ENCODE measurements around the gene UBE2J2.

DNA sequence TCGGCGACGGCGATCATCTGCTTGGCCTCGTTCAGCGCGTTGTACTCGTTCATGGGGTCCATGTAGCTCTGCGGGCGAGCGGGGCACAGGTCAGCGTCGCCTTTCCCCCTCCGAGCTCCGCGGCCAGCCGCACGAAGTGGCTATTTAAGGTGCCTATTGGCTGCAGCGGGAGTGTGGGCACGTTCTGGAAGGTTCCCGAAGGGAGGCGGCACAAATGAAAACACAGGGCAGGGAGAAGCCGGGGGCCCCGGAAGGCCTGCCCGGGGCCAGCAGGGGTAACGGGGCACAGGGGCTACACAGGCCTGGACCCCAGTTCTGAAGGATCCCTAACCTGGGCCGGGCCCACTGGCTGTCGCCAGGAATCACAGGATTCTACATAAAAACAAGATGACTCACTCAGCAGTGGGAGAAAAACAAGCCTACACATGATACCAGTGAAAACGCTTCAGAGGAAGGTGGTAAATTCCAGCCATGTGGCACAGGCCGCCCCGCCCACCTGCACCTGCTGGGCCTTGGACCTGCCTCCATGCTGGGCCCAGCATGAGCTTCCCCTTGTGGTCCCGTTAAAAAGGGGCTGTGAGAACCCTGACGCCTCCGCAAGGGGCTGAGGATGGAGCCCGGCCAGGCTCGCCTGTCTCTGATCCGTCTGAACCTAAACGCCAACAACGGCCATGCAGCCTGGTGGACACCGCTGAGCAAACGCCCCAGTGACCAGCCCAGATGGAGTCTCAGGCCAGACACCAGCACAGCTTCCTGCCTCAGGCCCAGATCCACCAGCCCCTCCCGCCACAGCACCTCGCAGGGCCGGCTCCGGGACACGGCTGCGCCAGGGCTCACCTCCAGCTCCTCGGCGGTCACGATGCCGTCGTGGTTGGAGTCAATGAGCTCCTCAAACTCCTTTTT, 55.8 kb downstream of the UBE2J2 start:
- TF ChIP-seq, protein P1, sequence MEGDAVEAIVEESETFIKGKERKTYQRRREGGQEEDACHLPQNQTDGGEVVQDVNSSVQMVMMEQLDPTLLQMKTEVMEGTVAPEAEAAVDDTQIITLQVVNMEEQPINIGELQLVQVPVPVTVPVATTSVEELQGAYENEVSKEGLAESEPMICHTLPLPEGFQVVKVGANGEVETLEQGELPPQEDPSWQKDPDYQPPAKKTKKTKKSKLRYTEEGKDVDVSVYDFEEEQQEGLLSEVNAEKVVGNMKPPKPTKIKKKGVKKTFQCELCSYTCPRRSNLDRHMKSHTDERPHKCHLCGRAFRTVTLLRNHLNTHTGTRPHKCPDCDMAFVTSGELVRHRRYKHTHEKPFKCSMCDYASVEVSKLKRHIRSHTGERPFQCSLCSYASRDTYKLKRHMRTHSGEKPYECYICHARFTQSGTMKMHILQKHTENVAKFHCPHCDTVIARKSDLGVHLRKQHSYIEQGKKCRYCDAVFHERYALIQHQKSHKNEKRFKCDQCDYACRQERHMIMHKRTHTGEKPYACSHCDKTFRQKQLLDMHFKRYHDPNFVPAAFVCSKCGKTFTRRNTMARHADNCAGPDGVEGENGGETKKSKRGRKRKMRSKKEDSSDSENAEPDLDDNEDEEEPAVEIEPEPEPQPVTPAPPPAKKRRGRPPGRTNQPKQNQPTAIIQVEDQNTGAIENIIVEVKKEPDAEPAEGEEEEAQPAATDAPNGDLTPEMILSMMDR (IDR thresholded peaks at IDR 0.05; ENCODE audit: low read length) = no peak
- no peak for TF ChIP-seq EZH2 (IDR thresholded peaks at IDR 0.05; ENCODE audit: borderline replicate concordance, low read length)
